Aorta (tissue), 5 donors: ENCODE measurements around the gene NDST3. TPM values are rescaled to one million over a fixed set of nuclear protein-coding genes. Genes with fewer than 3 reads are reported as not detected.
"Not testable (repeated sequence)": the region's sequence is repeated elsewhere in the genome, so short reads cannot be mapped to it uniquely, and the experiment has no call there.

ENCODE experiments used
- ATAC-seq: fragments of 200-7000 bp; cut with Tn5 transposase; one replicate; pipeline ENCODE4 v1.9.1; 2022; ENCODE audit warnings: moderate library complexity; ENCODE audit not compliant: low FRiP score
- DNase-seq, 2 donors: peaks; one replicate each; pipeline ENCODE4 v3.0.0-alpha.2; 2020
- H3K27ac ChIP-seq, 2 donors: one replicate each; pipeline ENCODE4 v1.5.1; 2013; ENCODE audit warnings: low read length in 2 of 2, mild to moderate bottlenecking in 2 of 2, moderate library complexity in 2 of 2, control low read depth in 1 of 2, inconsistent platforms in 1 of 2, low read depth in 1 of 2
- H3K27me3 ChIP-seq, 2 donors: one replicate each; pipeline ENCODE4 v1.6.1; 2013; ENCODE audit warnings: control low read depth in 1 of 2, low read length in 1 of 2, mild to moderate bottlenecking in 1 of 2, moderate library complexity in 1 of 2; ENCODE audit not compliant: insufficient read depth in 2 of 2, control insufficient read depth in 1 of 2
- H3K36me3 ChIP-seq, 2 donors: one replicate each; pipeline ENCODE4 v1.6.1; 2013; ENCODE audit warnings: control low read depth in 1 of 2, low read length in 1 of 2, mild to moderate bottlenecking in 1 of 2; ENCODE audit not compliant: insufficient read depth in 2 of 2, control insufficient read depth in 1 of 2
- H3K4me1 ChIP-seq, 2 donors: one replicate each; pipeline ENCODE4 v1.6.1; 2013; ENCODE audit warnings: low read length in 2 of 2, control low read depth in 1 of 2, mild to moderate bottlenecking in 1 of 2, moderate library complexity in 1 of 2; ENCODE audit not compliant: insufficient read depth in 2 of 2, control insufficient read depth in 1 of 2
- H3K4me3 ChIP-seq, 2 donors: one replicate each; pipeline ENCODE4 v1.5.1; 2013; ENCODE audit warnings: low read length in 2 of 2, control low read depth in 1 of 2, mild to moderate bottlenecking in 1 of 2
- H3K9me3 ChIP-seq: one replicate; pipeline ENCODE4 v1.6.1; 2013; ENCODE audit warnings: mild to moderate bottlenecking, low read length; ENCODE audit not compliant: control insufficient read depth
- WGBS, 2 donors: extraction: QIAGEN DNeasy Blood & Tissue Kit; methylation state at CpG; one replicate each; pipeline ENCODE4 v1.1.7; 2013; 5-methylcytosine and 5-hydroxymethylcytosine counted together
- intact Hi-C, 2 donors: fragments of 100-400 bp; cut with DNase I; formaldehyde crosslinking; loops; one replicate each; pipeline versions ENCODE4 v1.14.2 to v1.15.0; 2022
- polyA plus RNA-seq, 2 donors: library from polyadenylated mRNA; stranded (reverse); fragments of 200-250 nt; gene quantifications; one replicate each; pipeline ENCODE4 v1.2.3, GENCODE V29; 2013
- total RNA-seq, 2 donors: library from RNA; stranded (reverse); fragmentation: NEBNext Ultra II Directional; extraction: Animal tissue kit (Norgen Biotek cat#: 25700); gene quantifications; one replicate each; pipeline ENCODE4 v1.2.1, GENCODE V29; 2021
- donor health status: healthy with polysubstance abuse.
- donor health status: Bipolar disorder and iron deficiency.
- donor health status: DM: no; HTN: no; CAD: no.
- donor health status: DM: no; HTN: no; CAD: no.
- donor health status: DM: yes; HTN: yes; CAD: no.

Gene NDST3
- total and polyA plus RNA-seq, 4 donors = not detected

DNA sequence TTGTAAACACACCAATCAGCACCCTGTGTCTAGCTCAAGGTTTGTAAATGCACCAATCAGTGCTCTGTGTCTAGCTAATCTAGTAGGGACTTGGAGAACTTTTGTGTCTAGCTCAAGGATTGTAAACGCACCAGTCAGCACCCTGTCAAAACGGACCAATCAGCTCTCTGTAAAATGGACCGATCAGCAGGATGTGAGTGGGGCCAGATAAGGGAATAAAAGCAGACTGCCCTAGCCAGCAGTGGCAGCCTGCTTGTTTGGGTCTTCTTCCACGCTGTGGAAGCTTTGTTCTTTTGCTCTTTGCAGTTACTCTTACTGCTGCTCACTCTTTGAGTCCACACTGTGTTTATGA lies 231.8 kb downstream of the NDST3 start:
- ATAC-seq, H3K27ac ChIP-seq, H3K36me3 ChIP-seq, H3K27me3 ChIP-seq, intact Hi-C loops, H3K4me1 ChIP-seq, H3K9me3 ChIP-seq, DNase-seq, H3K4me3 ChIP-seq: not testable (repeated sequence)
- WGBS, 2 donors = 69 to 76% methylated on average over 4 of the region's 4 CpGs

DNA sequence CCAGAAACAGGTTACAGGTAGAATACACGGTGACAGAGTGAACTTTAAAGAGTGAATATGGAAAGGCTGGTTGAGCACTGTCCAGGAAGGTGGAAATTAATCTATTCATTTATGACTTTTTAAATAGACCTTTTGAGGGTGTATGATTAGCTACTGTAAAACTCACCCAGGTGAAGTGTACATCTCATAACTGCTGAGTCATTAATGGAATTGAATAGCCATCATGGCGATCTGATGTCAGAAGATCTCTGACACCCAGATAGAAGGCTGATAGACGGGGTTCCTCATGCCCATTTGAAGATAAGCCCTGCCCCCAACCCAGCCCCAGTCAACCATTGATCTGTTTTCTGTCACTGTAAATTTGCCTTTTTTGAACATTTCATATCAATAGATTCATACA lies 234.5 kb downstream of the NDST3 start:
- DNase-seq (no peak), ATAC-seq (no peak)
- intact Hi-C loops = no loop called here
- no peak overlapping the region for H3K27ac ChIP-seq
- H3K4me1 ChIP-seq = no peaks in the 10 kb centered on the region
- no peak overlapping the region for H3K4me3 ChIP-seq
- H3K36me3 ChIP-seq = no peaks in the 10 kb centered on the region
- no peaks in the 10 kb centered on the region for H3K27me3 ChIP-seq
- H3K9me3 ChIP-seq = no peaks in the 10 kb centered on the region
- 78 to 82% methylated on average over 3 of the region's 3 CpGs for WGBS, 2 donors

DNA sequence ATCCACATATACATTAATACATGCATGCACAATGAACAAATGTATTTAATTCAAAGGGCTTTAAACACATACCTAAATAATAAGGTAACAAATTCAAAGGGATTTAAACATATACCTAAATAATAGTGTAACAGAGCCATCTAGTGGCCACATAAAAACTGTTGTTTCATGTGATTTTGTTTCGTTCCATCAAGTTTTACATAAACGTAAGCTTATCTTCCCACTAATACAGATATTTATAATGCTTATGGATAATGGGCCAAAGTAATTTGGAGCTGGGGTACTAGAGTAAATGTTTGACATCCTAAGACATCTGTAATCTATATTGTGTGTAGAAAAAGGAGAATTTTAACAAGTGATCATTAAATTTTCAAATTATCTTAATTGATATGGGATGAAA lies 236.2 kb downstream of the NDST3 start:
- Histone ChIP-seq H3K27ac (no peak overlapping the region), H3K4me1 (no peaks in the 10 kb centered on the region), H3K36me3 (no peaks in the 10 kb centered on the region), H3K27me3 (no peaks in the 10 kb centered on the region), H3K4me3 (no peak overlapping the region), H3K9me3 (no peaks in the 10 kb centered on the region)
- DNase-seq = no peak
- 1% methylated on average over 2 of the region's 2 CpGs for WGBS, 2 donors
- no peak for ATAC-seq
- intact Hi-C loops = no loop called here

DNA sequence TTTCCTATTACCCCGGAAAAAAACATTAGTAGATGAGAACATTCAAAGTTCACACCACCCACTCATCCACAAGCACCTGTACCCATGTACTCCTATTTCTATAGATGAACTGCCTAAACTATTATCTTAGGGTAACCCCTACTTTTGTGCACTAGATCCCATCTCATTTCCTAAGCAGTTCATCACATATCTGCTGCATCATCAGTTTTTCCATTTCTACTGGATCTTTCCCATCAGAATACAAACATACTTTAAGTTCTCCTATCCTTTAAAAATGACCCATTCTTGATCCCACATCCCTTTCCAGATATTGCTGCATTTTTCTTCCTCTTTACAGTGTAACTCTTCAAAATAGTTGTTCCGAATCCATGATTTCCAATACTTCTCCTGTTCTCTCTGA lies 237.5 kb downstream of the NDST3 start:
- Histone ChIP-seq H3K27me3 (no peaks in the 10 kb centered on the region), H3K4me1 (no peaks in the 10 kb centered on the region), H3K36me3 (no peaks in the 10 kb centered on the region), H3K27ac (no peak overlapping the region), H3K9me3 (no peaks in the 10 kb centered on the region), H3K4me3 (no peak overlapping the region)
- DNase-seq (no peak), ATAC-seq (no peak)
- intact Hi-C loops = no loop called here
- WGBS, 2 donors = 90 to 93% methylated on average over 2 of the region's 2 CpGs

DNA sequence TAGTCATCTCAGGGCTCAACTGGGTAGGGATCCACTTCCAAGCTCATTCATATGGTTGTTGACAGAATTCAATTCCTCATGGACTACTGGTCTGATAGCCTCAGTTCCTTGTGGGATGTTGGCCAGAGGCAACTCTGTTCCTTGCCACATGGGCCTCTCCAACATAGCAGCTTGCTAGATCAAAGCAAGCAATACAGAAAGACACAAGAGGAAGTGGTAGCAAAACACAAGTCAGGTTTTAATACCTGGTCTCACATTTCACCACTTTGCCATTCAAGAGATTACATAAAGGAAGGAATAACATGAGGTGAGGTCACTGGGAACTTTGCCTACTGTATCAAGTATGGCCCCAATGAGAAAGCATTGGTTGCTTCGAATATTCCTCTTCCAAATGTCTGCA lies 239.4 kb downstream of the NDST3 start:
- intact Hi-C loops = no loop called here
- H3K4me3 ChIP-seq = no peak overlapping the region
- no peak overlapping the region for H3K27ac ChIP-seq
- DNase-seq = no peak
- H3K9me3 ChIP-seq = no peaks in the 10 kb centered on the region
- no peaks in the 10 kb centered on the region for H3K36me3 ChIP-seq
- H3K27me3 ChIP-seq = no peaks in the 10 kb centered on the region
- 76 to 83% methylated on average over 1 of the region's 1 CpG for WGBS, 2 donors
- no peak for ATAC-seq
- H3K4me1 ChIP-seq = no peaks in the 10 kb centered on the region

DNA sequence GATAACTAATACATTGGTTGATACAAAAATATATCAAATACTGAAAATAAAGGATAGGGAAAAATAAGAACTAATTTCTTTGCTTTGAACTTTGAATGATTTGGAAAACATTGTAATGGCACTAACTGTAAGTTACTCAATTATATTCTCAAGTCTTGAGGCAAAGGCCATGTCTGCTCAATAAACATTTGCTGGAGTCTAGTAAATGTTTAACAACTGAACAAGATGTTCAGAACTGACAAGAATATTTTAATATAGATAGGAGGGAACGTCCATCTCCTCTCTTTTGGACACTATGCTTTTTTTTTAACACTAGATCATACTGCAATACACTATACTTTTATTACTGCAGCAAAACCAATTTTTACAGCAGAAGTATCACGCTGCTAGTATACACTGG lies 242.3 kb downstream of the NDST3 start:
- no peak overlapping the region for H3K27ac ChIP-seq
- no peaks in the 10 kb centered on the region for H3K9me3 ChIP-seq
- DNase-seq = no peak
- no peak overlapping the region for H3K4me3 ChIP-seq
- H3K27me3 ChIP-seq = no peaks in the 10 kb centered on the region
- H3K36me3 ChIP-seq = no peaks in the 10 kb centered on the region
- no peaks in the 10 kb centered on the region for H3K4me1 ChIP-seq
- 64 to 80% methylated on average over 2 of the region's 2 CpGs for WGBS, 2 donors
- ATAC-seq = no peak
- intact Hi-C loops = no loop called here

DNA sequence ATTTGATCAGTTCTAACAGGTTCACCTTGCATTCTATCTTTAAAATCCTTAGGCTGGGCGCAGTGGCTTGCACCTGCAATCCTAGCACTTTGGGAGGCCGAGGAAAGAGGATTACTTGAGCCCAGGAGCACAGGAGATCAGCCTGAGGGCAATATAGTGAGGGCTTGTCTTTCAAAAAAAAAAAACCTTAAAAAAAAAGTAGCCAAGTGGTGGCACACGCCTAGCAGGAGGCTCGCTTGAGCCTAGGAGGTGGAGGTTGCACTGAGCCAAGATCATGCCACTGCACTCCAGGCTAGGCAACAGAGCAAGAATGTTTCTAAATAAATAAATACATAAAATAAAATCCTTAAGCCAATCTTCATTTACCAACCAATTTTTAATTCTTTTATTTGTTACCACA lies 243.0 kb downstream of the NDST3 start:
- Histone ChIP-seq H3K9me3 (no peaks in the 10 kb centered on the region), H3K4me3 (no peak overlapping the region), H3K36me3 (no peaks in the 10 kb centered on the region), H3K27me3 (no peaks in the 10 kb centered on the region), H3K27ac (no peak overlapping the region), H3K4me1 (no peaks in the 10 kb centered on the region)
- ATAC-seq = no peak
- intact Hi-C loops = no loop called here
- 91 to 92% methylated on average over 4 of the region's 4 CpGs for WGBS, 2 donors
- DNase-seq = no peak

DNA sequence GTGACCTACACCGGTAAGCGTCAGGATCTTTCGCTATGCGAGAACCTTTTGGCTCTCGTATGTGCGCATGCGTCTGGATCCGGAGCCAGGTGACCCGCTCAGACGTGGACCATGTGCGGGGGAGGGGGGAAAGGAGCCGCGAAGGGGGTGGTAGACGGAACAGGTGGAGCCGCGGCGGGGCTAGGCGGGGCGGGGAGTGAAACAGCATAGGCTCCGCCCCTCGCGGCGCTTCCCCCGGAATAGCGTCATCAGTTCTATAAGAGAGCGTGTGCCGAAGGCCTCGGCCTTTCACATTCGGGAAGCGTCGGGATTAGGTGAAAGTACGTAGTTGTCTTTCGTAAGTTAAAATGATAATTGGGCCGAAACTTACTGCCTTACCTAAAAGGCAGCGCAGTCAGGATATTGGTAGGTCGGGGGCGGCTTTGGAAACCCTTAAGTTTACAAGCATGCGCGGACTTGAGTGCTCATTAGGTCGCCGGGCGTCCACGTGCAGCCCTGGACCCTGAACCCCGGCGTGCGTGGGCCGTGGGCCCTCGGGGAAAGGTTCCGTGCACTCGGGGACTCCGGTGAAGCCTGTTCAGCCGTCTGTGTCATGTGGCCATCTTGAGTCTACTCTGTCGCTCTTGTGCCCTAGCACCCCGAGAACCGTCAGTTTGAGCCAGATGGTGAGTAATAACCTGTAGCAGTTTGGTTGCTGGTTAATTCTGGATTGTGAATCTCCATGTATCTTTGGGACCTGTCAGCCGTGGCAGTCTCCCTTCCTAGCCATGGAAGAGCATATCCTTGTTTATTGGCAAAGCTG lies 244.4 kb downstream of the NDST3 start:
- intact Hi-C loops = no loop called here
- Histone ChIP-seq H3K36me3 (no peaks in the 10 kb centered on the region), H3K9me3 (no peaks in the 10 kb centered on the region), H3K4me1 (no peaks in the 10 kb centered on the region), H3K27ac (peak overlapping the region; percentile 23 to 97), H3K27me3 (no peaks in the 10 kb centered on the region), H3K4me3 (peak overlapping the region; percentile 45 to 79)
- DNase-seq (peak; percentile 95 to 98), ATAC-seq (peak; percentile 99)
- 0 to 1% methylated on average over 56 of the region's 56 CpGs for WGBS, 2 donors

DNA sequence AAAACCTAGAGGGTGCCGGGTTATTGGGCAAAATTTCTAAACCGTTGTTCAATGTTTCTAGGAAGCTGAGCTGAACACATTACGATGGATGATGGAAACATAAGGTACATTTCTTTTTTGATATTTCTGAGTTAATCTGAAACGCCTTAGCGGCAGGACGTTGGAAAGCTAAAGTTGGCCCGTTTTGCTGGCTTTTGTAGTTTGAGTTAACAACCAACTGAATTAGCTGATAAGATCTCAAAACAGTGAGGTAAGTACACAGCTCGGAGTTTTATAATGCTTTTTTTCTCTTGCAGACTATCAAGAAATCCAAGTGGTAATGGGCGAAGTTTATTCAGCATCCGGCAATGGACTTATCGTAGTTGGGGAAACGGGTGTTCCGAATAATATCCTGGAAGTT lies 245.0 kb downstream of the NDST3 start:
- 5 to 6% methylated on average over 13 of the region's 13 CpGs for WGBS, 2 donors
- DNase-seq (no peak), ATAC-seq (no peak)
- no peaks in the 10 kb centered on the region for H3K36me3 ChIP-seq
- no peaks in the 10 kb centered on the region for H3K4me1 ChIP-seq
- intact Hi-C loops = no loop called here
- no peaks in the 10 kb centered on the region for H3K9me3 ChIP-seq
- peak overlapping the region; percentile 45 to 79 for H3K4me3 ChIP-seq
- H3K27me3 ChIP-seq = no peaks in the 10 kb centered on the region
- no peak overlapping the region for H3K27ac ChIP-seq
